ENCODE measurements around the gene HIGD2A. TPM values are rescaled to one million over a fixed set of nuclear protein-coding genes. Genes with fewer than 3 reads are reported as not detected.
"Not testable (repeated sequence)": the region's sequence is repeated elsewhere in the genome, so short reads cannot be mapped to it uniquely, and the experiment has no call there.

HIGD2A gene
- total RNA-seq, 1 experiment from 2014 or later: 172 TPM

- no peak for DNase-seq (ENCODE audit: extremely low read depth, low read depth)
Observed at GRCh38 chr5:176394096-176394495, 5.5 kb downstream of the HIGD2A start.

DNA sequence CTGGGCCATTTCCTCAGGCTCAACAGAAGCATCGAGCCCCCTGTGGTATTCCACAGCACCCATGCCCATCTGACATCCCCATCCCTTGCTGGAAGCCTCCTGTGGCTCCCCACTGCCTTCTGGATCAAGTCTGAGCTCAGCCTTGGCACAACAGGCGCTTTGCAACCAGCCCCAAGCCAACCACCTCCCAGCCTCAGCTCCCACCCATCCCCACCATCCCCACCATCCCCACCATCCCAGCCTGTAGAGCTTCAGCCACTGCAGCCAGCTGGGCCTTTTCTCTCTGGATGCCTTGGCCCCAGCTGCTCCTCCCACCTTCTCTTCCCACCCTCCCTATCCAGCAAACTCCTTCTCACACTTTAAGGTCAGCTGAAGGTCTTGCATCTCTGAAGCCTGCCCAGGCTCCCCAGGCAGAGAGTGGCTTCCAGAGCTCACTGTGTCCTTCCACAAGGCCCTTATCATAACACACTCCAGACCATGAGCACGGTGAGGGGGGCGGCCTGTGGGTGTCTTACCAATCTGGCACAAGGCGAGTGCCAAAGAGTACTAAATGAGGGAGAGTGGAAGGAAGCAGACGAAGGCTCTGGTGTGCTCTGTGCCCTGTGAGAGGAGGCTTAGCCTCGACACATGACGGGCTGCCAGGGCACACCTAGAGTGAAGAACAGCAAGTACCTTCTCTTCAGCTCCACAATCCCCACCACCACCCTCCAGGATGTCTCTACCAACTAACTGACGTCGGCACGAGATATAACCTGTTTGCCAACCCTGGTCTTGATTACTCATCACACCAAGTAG, 6.5 kb downstream of the HIGD2A start:
- no peak for DNase-seq (ENCODE audit: extremely low read depth, low read depth)

DNA sequence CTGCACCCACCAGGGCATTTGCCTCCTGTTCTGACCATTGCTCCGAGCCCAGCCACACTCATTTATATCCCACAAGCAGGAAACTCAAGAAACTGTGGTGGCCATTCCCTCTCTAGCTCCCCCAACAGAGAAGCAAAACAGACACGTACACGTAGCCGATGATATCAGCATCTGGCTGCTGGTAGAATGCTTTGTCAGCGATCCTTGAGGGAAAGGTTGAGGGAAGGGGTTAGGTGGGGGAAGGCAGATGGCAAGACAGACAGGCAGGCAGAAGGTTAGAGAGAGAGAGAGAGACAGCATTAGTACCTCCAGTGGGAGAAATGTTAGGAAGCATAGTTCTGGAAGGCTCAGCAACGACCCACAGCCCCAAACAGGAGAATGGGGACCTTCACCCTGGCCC, 7.8 kb downstream of the HIGD2A start:
- no peak for DNase-seq (ENCODE audit: extremely low read depth, low read depth)

DNA sequence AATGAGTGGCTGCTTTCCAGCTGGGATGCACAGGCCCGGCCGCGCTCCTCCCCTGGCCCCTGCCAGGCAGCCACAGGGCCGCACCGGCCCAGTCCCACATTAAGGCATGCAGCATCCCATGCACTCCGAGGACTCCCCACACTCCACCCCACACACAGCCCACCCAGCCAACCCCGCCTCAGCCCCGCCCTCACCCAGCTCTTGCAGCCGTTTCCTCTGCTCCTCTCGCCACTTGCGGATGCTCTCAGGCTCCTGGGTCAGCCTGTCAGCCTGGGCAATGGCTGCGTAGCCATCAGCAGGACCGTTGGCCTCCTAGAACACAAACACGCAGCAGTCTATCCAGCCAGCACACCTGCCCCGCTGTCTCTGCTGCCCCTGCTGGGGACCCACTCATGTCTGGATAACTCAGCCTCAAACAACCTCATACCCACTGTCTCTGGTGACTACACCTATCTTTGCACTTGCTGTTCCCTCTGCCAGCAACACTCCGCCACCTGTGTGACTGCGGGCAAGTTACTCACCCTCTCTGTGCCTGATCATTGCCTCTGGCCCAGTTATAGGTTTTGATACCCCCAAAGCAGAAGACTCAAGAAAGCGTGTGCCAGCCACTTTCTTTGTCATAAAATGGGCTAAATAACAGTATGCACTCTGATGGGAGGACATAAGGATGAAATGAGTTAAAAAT, 9.3 kb downstream of the HIGD2A start:
- DNase-seq (ENCODE audit: extremely low read depth, low read depth): no peak

DNA sequence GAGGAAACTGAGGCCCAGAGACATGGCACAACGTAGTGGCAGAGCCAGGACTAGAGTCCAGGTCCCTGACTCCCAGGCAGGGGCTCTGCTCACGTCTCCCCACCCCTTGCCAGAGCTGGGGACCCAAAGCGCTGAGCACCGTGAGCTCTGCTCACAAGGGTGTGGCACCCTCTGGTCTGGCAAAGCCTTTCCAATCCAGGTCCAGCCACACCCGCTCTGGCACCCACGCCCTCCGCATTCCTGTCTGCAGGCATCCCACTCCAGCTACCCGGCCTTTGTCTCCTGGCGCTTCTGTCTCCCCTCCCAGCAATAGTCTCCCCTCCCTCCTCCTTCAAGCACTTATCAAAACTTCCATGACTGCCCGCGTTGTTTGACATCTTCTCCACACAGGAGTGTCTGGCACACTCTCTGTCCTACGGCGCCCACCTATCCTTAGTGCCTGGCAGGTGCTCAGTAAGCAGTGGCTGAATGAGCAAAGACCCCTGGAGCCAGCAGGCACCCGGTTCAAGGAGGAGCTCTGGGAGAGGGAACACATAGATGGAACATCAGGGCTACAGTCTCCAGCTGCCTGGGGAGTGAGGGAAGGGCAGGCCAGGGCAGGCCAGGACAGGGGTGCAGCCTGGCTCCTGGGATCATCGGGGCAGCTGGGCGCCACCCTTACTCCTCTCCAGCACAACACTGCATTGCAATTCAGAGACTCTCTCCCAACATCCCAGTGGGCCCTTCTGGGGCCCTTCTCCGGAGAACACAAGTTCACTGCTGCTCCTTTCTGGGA, 12.0 kb downstream of the HIGD2A start:
- no peak for DNase-seq (ENCODE audit: extremely low read depth, low read depth)

GRCh38 chr5:176401281-176402205, 13.0 kb downstream of the HIGD2A start:
- no peak for DNase-seq (ENCODE audit: extremely low read depth, low read depth)

DNA sequence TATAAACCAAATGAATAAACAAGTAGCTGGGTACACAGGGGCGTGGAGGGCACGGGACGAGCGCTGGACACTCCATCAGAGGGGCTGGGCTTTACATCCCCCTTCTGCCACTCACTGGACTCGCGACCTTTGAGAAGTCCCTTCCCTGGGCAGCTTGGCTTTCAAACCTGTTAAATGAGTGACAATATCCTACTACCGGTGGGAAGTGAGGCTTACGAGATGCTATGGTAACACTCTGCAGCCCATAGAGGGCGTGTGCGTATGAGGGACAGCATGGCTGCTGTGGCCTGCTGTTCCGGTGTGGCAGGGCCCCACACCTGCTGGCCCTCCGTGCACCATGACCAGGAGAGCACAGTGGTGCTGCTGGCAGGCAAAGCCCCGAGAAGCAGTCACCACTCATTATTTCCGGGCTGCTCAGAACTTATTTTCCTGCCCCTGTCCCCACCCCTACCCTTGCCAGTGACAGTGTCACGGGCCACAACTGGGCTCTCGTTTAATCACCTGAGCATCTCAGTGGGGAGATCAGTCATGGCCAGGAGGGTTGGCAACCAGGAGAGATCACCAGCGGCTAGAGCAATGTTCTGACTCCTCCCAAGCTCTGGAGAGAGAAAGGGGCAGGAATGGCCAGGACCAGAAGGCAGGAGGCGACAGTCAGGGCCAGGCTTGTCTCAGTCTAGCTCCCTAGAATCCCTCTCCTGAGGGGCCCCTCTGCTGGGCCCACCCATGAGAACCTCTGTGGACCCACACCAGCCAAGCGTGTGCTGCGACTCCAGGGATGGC, 17.3 kb downstream of the HIGD2A start:
- DNase-seq (ENCODE audit: extremely low read depth, low read depth): no peak

DNA sequence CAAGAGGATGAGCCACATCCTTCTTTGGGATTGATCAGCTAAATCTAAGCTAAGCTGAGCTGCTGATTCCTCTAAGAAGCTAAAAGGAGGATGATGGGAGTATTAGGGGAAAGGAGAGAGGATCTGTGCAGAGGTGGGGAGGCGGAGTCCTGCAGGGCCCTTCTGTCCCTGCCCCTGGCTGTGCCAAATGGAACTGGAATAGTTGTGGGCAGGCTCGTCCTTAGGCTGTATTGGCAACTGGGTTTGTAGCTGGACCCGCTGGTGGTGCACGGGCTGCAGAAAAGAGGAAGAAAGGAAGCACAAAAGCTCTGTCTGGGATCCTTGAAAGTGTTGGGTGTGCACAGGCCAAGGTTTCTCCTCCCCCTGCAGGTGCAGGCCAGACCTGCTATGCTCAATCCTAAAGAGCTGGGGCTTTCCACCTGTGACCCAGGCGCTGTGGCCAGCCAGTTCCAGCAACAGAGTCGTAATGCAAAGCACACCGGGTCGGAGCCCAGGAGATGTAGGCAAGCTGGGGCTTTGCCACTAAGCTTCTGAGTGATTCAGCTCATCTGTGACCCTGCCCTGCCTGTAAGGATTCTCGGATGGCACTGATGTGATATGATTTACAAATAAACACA, 18.0 kb downstream of the HIGD2A start:
- DNase-seq (ENCODE audit: extremely low read depth, low read depth): no peak

DNA sequence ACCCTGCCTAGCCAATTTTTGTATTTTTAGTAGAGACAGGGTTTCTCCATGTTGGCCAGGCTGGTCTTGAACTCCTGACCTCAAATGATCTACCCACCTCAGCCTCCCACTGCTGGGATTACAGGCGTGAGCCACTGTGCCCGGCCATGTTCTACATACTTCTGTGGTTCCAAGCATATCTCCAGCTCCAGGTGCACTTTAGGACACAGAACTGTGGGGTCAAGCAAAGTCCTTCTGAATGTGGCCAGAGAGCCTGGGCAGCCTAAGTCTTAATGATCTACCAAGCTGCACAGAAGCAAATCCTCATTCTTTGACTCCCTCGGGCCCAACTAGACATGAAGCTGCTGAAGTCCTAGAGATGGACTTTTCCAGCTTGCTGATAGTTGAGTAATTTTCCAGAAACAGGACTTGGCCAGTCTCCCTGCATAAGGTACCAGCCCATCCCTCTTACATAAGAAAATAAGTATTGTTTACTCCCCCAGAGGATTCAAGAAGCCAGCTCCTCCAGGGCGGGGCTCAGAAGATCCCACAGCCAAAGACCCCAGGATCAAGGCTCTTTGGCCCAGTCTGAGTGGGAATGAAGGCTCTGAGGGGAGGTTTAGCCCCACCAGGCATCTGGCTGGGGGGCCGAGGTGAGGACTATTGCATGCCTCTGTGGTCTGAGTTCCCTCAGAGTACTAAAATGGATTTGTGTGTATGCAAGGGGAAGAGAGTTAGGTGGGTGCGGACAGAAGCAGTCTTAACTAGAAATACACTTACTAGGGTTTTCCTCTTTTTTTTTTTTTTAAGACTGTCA, 19.1 kb downstream of the HIGD2A start:
- DNase-seq (ENCODE audit: extremely low read depth, low read depth): no peak

- DNase-seq (ENCODE audit: extremely low read depth, low read depth): not testable (repeated sequence)
Observed at GRCh38 chr5:176408252-176408573, 19.7 kb downstream of the HIGD2A start.

- no peak for DNase-seq (ENCODE audit: extremely low read depth, low read depth)
Observed at GRCh38 chr5:176408590-176408989, 20.0 kb downstream of the HIGD2A start.

- DNase-seq (ENCODE audit: extremely low read depth, low read depth): no peak
Observed at GRCh38 chr5:176409765-176410164, 21.2 kb downstream of the HIGD2A start.

DNA sequence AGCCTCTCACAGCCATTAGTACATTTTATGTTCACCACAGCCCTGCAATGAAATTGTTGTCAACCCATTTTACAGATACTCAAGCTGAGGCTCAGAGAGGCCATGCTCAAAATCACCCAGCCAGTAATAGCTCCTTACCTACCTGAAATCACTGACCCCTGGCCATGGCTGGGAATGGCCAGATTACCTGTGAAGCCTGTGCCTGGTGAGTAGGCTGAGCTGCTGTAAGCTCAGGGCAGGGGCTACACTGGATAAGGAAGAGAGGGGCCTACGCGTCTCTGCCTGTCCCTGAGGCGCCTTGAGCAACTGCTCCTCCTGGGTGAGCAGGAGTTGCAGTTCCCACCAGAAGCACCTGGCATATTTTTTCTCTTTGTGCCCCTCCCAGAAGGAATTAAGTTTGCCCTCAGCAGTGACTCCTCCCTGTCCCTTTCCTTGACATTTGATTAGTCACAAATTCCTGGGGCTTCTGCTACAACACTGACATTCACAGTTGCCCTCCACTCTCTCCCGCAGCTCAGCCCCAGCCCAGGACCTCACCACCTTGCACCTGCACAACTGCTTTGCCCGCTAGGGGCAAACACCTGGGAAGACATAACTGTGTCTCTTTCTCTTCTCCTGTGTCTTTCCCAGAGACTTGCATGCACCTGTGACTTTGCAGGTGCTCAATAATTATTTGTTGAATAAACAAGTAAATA, 22.1 kb downstream of the HIGD2A start:
- no peak for DNase-seq (ENCODE audit: extremely low read depth, low read depth)

DNA sequence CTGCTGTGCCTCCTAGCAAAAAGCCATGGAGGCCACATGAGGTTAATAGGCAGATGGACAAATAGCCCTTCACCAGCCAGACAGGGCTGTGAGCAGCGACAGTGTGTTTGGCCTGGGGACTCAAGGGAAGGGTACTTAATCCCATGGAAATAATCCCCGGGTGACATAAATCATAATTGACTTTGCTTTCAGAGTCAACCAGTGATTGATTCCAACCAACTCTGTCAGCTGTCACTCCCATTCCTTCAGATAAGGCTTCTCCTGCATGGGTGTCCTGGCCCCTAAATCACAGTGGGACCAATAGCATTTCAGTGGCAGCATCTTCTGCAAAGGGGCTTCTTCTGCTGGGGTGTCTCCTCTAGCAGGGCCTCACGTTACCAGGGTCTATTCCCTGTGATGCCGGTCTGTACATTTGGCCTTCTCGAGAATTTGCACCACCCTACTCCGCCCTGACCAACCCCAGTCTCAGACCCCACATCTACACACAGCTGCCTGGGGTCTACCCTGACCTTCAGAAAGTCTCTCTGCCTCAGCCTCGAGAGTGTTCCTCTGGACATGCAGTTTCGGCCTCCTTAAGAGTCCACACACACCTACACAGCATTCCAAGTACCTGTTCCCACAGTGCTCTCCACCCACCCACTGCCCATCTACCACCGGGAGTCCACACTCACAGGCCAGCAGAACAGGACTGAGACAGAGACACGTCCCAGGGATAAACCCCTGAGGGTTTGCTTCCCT, 24.1 kb downstream of the HIGD2A start:
- DNase-seq (ENCODE audit: extremely low read depth, low read depth): no peak

- DNase-seq (ENCODE audit: extremely low read depth, low read depth): no peak
Observed at GRCh38 chr5:176413255-176413565, 24.7 kb downstream of the HIGD2A start.

DNA sequence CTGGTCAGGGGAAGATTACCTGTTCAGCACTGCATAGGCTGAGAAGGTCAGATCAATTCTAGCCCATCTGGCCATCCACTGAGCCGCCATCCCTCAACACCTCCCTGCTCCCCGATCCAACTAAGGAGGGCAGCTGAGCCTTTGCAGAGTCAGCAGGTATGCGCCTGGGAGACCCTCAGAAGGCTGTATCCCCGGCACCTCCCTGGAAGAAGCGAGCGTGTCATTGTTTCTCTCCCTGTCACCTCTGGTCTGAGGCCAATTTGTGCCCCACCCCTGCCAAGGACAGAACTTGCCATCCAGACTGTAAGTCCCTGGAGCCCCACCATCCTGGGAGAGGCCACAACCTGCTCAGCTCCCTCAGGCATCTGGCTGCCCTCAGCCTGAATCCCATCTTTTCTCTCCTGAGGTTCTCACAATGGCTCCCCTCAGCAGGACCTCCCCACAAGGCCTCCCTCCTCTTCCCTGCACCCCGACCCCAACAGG, 25.2 kb downstream of the HIGD2A start:
- no peak for DNase-seq (ENCODE audit: extremely low read depth, low read depth)

DNA sequence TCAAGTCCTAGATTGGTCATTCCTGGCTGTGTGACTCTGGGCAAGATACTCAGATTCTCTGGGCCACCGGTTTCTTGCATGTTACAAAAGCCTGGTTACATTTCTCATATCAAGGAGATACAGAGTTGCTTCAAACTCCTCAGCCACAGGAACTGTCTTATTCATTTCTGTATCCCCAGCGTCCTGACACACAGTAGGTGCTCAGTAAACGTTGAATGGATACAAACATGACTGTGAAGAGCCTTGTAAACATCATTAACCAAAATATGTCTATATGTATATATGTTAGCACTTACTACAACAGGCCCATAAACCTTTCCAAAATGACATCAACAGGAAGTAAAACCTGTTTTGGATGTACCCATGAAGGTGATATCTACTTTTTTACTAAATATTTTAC, 26.2 kb downstream of the HIGD2A start:
- DNase-seq (ENCODE audit: extremely low read depth, low read depth): no peak

Measured in NCI-H460 (cell line).